Measurements from ENCODE around the gene REPIN1.

REPIN1 gene

GRCh38 chr7:150332852-150333635 is 35.6 kb upstream of the REPIN1 start:
- no peak overlapping the region for H4K8ac ChIP-seq (ENCODE audit: low read depth, low read length)
- H3K4me2 ChIP-seq (ENCODE audit: low read length) = no peak overlapping the region
- peaks cover 10% of the 10 kb centered on the region in 2 experiments for H3K4me1 ChIP-seq (ENCODE audit: control insufficient read depth in 1 of 2, insufficient read depth in 2 of 2, low read length in 2 of 2)
- no peak overlapping the region for H3K23ac ChIP-seq (ENCODE audit: low read length)
- no peak overlapping the region for H3K9ac ChIP-seq (ENCODE audit: low read length)
- no peaks in the 10 kb centered on the region for H3K27me3 ChIP-seq (ENCODE audit: insufficient read depth, low read length)
- H3K18ac ChIP-seq (ENCODE audit: low read length) = no peak overlapping the region
- H3K4me3 ChIP-seq (ENCODE audit: low read depth, low read length) = no peak overlapping the region
- no peak overlapping the region for H2BK5ac ChIP-seq (ENCODE audit: low read depth, low read length, poor library complexity)
- H2BK120ac ChIP-seq (ENCODE audit: insufficient read depth, low read length, poor library complexity) = no peak overlapping the region
- H2BK12ac ChIP-seq (ENCODE audit: low read length) = no peak overlapping the region
- H2AK5ac ChIP-seq (ENCODE audit: low read length) = no peak overlapping the region
- H3K36me3 ChIP-seq (ENCODE audit: control insufficient read depth in 1 of 2, insufficient read depth in 2 of 2, low read length in 2 of 2) = peaks cover under 1 to 11% of the 10 kb centered on the region in 2 experiments
- H4K12ac ChIP-seq (ENCODE audit: low read depth, low read length) = no peak overlapping the region
- no peak overlapping the region for H4K91ac ChIP-seq (ENCODE audit: low read depth, low read length)
- no peak for DNase-seq
- H3K9me3 ChIP-seq (ENCODE audit: insufficient read depth, low read depth, low read length) = no peaks in the 10 kb centered on the region
- no peak overlapping the region for H3K14ac ChIP-seq (ENCODE audit: low read length)
- no peak overlapping the region for H3K4ac ChIP-seq (ENCODE audit: low read depth, low read length)
- peaks cover 12% of the 10 kb centered on the region for H3K79me1 ChIP-seq (ENCODE audit: low read length)
- no peaks in the 10 kb centered on the region for H3K79me2 ChIP-seq (ENCODE audit: control insufficient read depth, insufficient read depth, low read length, poor library complexity)
- H3K27ac ChIP-seq (ENCODE audit: low read depth, low read length) = no peak overlapping the region
- 100% methylated on average over 2 of the region's 18 CpGs for WGBS (ENCODE audit: extremely low coverage, insufficient coverage, insufficient read length)
- H2AFZ ChIP-seq (ENCODE audit: insufficient read depth, low read length, poor library complexity) = no peak overlapping the region

GRCh38 chr7:150333659-150334058 is 35.0 kb upstream of the REPIN1 start:
- Histone ChIP-seq H3K27ac (ENCODE audit: low read depth, low read length) (no peak overlapping the region), H3K79me2 (ENCODE audit: control insufficient read depth, insufficient read depth, low read length, poor library complexity) (no peaks in the 10 kb centered on the region), H3K36me3 (ENCODE audit: control insufficient read depth in 1 of 2, insufficient read depth in 2 of 2, low read length in 2 of 2) (peaks cover 3 to 14% of the 10 kb centered on the region in 2 experiments), H3K4me1 (ENCODE audit: control insufficient read depth in 1 of 2, insufficient read depth in 2 of 2, low read length in 2 of 2) (peaks cover 7 to 8% of the 10 kb centered on the region in 2 experiments), H3K4me2 (ENCODE audit: low read length) (no peak overlapping the region), H2AK5ac (ENCODE audit: low read length) (no peak overlapping the region), H3K23ac (ENCODE audit: low read length) (no peak overlapping the region), H4K91ac (ENCODE audit: low read depth, low read length) (no peak overlapping the region), H3K9ac (ENCODE audit: low read length) (no peak overlapping the region), H2AFZ (ENCODE audit: insufficient read depth, low read length, poor library complexity) (no peak overlapping the region), H3K9me3 (ENCODE audit: insufficient read depth, low read depth, low read length) (no peaks in the 10 kb centered on the region), H3K4ac (ENCODE audit: low read depth, low read length) (no peak overlapping the region), H4K12ac (ENCODE audit: low read depth, low read length) (no peak overlapping the region), H2BK5ac (ENCODE audit: low read depth, low read length, poor library complexity) (no peak overlapping the region), H3K4me3 (ENCODE audit: low read depth, low read length) (no peak overlapping the region), H3K79me1 (ENCODE audit: low read length) (peaks cover 8% of the 10 kb centered on the region), H4K8ac (ENCODE audit: low read depth, low read length) (no peak overlapping the region), H2BK120ac (ENCODE audit: insufficient read depth, low read length, poor library complexity) (no peak overlapping the region), H3K27me3 (ENCODE audit: insufficient read depth, low read length) (no peaks in the 10 kb centered on the region), H3K14ac (ENCODE audit: low read length) (no peak overlapping the region), H2BK12ac (ENCODE audit: low read length) (no peak overlapping the region), H3K18ac (ENCODE audit: low read length) (no peak overlapping the region)
- WGBS (ENCODE audit: extremely low coverage, insufficient coverage, insufficient read length) = no CpG with 5 or more reads among the region's 10 CpGs
- DNase-seq = no peak

- Histone ChIP-seq H3K79me2 (ENCODE audit: control insufficient read depth, insufficient read depth, low read length, poor library complexity) (no peaks in the 10 kb centered on the region), H3K4me2 (ENCODE audit: low read length) (no peak overlapping the region), H3K27ac (ENCODE audit: low read depth, low read length) (no peak overlapping the region), H3K79me1 (ENCODE audit: low read length) (peaks cover 5% of the 10 kb centered on the region), H3K4ac (ENCODE audit: low read depth, low read length) (no peak overlapping the region), H3K18ac (ENCODE audit: low read length) (no peak overlapping the region), H3K27me3 (ENCODE audit: insufficient read depth, low read length) (no peaks in the 10 kb centered on the region), H2BK12ac (ENCODE audit: low read length) (no peak overlapping the region), H4K91ac (ENCODE audit: low read depth, low read length) (no peak overlapping the region), H2BK5ac (ENCODE audit: low read depth, low read length, poor library complexity) (no peak overlapping the region), H2AFZ (ENCODE audit: insufficient read depth, low read length, poor library complexity) (no peak overlapping the region), H3K23ac (ENCODE audit: low read length) (no peak overlapping the region), H3K9me3 (ENCODE audit: insufficient read depth, low read depth, low read length) (no peaks in the 10 kb centered on the region), H4K12ac (ENCODE audit: low read depth, low read length) (no peak overlapping the region), H4K8ac (ENCODE audit: low read depth, low read length) (no peak overlapping the region), H3K36me3 (ENCODE audit: control insufficient read depth in 1 of 2, insufficient read depth in 2 of 2, low read length in 2 of 2) (peaks cover 3 to 18% of the 10 kb centered on the region in 2 experiments), H3K9ac (ENCODE audit: low read length) (no peak overlapping the region), H2BK120ac (ENCODE audit: insufficient read depth, low read length, poor library complexity) (no peak overlapping the region), H2AK5ac (ENCODE audit: low read length) (no peak overlapping the region), H3K4me3 (ENCODE audit: low read depth, low read length) (no peak overlapping the region), H3K14ac (ENCODE audit: low read length) (no peak overlapping the region), H3K4me1 (ENCODE audit: control insufficient read depth in 1 of 2, insufficient read depth in 2 of 2, low read length in 2 of 2) (peaks cover 3% of the 10 kb centered on the region in 2 experiments)
- no CpG with 5 or more reads among the region's 8 CpGs for WGBS (ENCODE audit: extremely low coverage, insufficient coverage, insufficient read length)
- DNase-seq = no peak
These were observed 34.5 kb upstream of the REPIN1 start for GRCh38 chr7:150334108-150334507.

- no CpG with 5 or more reads among the region's 7 CpGs for WGBS (ENCODE audit: extremely low coverage, insufficient coverage, insufficient read length)
- Histone ChIP-seq H3K4me3 (ENCODE audit: low read depth, low read length) (no peak overlapping the region), H3K27me3 (ENCODE audit: insufficient read depth, low read length) (no peaks in the 10 kb centered on the region), H2AK5ac (ENCODE audit: low read length) (no peak overlapping the region), H3K9ac (ENCODE audit: low read length) (no peak overlapping the region), H4K8ac (ENCODE audit: low read depth, low read length) (no peak overlapping the region), H3K4ac (ENCODE audit: low read depth, low read length) (no peak overlapping the region), H3K18ac (ENCODE audit: low read length) (no peak overlapping the region), H3K79me2 (ENCODE audit: control insufficient read depth, insufficient read depth, low read length, poor library complexity) (no peaks in the 10 kb centered on the region), H3K4me1 (ENCODE audit: control insufficient read depth in 1 of 2, insufficient read depth in 2 of 2, low read length in 2 of 2) (peaks cover 5 to 8% of the 10 kb centered on the region in 2 experiments), H3K9me3 (ENCODE audit: insufficient read depth, low read depth, low read length) (no peaks in the 10 kb centered on the region), H3K23ac (ENCODE audit: low read length) (no peak overlapping the region), H4K12ac (ENCODE audit: low read depth, low read length) (no peak overlapping the region), H3K79me1 (ENCODE audit: low read length) (peaks cover 2% of the 10 kb centered on the region), H3K14ac (ENCODE audit: low read length) (no peak overlapping the region), H3K36me3 (ENCODE audit: control insufficient read depth in 1 of 2, insufficient read depth in 2 of 2, low read length in 2 of 2) (peaks cover 3 to 19% of the 10 kb centered on the region in 2 experiments), H2BK5ac (ENCODE audit: low read depth, low read length, poor library complexity) (no peak overlapping the region), H3K27ac (ENCODE audit: low read depth, low read length) (no peak overlapping the region), H2BK12ac (ENCODE audit: low read length) (no peak overlapping the region), H2AFZ (ENCODE audit: insufficient read depth, low read length, poor library complexity) (no peak overlapping the region), H4K91ac (ENCODE audit: low read depth, low read length) (no peak overlapping the region), H3K4me2 (ENCODE audit: low read length) (no peak overlapping the region), H2BK120ac (ENCODE audit: insufficient read depth, low read length, poor library complexity) (no peak overlapping the region)
- no peak for DNase-seq
These were observed 33.4 kb upstream of the REPIN1 start for GRCh38 chr7:150335108-150335773.
